Activated gamma-delta T cell treated with Interleukin-2 at 50 U/mL for 16 hours (primary cell): ENCODE data around the gene NFATC2.

Source experiments
- DNase-seq: peaks from one replicate; pipeline ENCODE4 v3.0.0-alpha.2; 2020

NFATC2 gene

DNA sequence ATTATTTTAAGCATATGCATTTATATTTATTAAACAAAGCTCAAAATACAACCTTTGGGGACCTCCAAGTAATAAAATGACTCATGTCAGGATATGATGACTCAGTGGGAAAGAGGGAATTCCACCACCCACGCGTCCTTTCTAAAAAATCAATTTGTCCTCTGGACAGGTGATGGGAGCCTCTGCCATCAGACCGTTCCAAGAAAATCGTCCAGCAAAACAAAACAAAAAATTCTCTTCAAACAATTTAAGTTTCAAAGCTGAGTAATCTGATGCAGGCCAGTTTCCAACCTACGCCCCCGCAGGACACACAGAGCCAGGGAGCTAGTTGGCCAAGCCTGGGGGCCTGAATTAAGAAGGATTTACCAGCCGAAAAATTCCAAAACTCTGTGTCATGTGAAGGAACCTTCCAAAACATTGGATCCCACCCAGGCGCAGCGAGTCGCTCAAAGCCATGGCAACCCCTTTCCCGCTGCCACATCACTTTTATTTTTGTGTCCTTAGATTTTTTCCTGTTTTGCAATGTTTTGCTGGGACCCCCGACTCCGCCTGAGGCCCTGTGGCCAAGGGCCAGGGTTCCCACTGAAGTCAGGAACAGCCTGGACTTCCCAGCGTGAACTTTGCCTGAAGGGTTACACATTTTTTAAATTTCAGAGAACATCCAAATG lies 95.3 kb downstream of the NFATC2 start:
- no peak for DNase-seq

- DNase-seq: no peak
These were observed 95.9 kb downstream of the NFATC2 start for GRCh38 chr20:51446656-51447055.

DNA sequence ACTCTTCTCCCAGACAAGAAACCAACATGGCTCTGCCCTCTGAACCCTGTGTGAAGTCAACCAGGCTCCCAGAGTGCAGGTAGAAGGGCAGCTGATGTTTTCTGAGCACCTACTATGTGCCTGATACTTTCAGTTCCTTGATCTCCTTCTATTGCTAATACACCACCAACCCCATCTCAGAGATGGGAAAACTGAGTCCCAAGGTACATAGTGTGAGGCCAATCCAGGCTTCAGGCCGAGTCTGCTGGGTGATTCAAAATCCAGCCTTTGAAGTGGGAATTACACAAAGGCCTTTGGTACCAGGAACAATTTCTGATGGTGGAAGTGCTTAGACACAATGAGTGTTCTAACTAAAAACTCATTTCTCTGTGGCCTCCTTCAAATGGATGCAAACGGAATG lies 96.3 kb downstream of the NFATC2 start:
- DNase-seq: no peak

- no peak for DNase-seq
These were observed 96.9 kb downstream of the NFATC2 start for GRCh38 chr20:51445591-51445990.

DNA sequence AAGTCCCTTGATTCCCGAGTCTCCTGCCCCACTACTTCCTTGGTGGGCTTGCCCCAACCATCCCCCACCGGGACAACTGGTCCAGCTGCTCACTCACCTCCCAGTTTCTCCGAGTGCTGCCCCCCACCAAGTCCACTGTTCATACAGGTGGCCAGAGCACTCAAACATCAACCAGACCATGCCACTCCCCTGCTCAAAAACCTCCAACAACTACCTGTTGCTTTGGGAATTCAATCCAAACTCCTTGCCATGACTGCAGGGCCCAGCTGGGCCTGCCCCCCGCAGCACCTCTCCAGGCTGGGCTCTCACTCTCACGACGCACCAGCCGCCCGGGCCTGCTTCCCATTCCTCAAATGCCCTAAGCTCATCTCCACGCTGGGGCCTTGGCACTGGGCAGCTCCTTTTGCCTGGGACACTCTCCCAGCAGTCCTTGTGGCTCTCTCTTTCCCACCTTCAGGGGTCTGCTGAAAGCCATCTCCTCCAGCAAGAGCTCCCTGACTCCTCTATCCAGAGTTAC lies 97.5 kb downstream of the NFATC2 start:
- DNase-seq: no peak

GRCh38 chr20:51444467-51444866 lies 98.1 kb downstream of the NFATC2 start:
- no peak for DNase-seq

GRCh38 chr20:51442602-51443001 lies 99.9 kb downstream of the NFATC2 start:
- no peak for DNase-seq

DNA sequence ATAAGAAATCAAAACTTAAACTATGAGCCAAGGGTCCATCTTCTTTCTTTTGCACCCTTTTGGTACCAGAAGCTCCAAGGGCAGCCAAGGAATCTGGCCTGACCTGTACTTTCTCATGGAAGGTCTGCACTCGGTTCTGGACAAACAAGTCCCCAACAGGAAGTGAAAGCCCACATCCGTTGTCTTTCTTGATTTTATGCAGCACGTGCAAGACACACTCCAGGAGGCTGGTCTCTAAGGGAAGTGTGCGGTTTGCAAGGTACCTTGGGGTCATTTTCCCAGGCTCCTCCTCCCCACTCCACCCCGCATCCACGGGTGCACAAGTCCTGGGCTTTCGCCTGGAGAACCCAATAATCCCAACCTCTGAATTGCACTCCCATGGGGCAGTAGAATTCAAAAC lies 101.9 kb downstream of the NFATC2 start:
- no peak for DNase-seq

GRCh38 chr20:51439160-51439689 lies 103.3 kb downstream of the NFATC2 start:
- DNase-seq: no peak

DNA sequence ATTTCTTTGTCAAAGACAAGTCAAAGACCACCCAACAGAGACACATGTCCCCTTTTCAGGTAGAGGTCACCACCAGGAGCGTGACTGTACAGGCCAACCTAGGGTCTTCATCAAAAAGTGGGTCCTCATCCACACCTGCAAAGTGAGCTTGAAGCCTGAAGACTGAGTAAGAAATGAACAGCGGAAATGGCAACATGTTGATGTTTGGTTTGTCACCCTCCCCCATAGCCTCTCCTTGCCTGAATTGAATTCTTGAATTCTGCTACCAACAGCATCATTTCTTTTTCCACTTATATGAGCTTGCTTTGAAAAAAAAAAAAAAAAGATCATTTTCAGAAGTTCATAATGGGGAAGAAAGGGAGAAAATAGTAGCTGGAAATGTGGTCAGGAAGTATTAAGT lies 104.4 kb downstream of the NFATC2 start:
- no peak for DNase-seq

DNA sequence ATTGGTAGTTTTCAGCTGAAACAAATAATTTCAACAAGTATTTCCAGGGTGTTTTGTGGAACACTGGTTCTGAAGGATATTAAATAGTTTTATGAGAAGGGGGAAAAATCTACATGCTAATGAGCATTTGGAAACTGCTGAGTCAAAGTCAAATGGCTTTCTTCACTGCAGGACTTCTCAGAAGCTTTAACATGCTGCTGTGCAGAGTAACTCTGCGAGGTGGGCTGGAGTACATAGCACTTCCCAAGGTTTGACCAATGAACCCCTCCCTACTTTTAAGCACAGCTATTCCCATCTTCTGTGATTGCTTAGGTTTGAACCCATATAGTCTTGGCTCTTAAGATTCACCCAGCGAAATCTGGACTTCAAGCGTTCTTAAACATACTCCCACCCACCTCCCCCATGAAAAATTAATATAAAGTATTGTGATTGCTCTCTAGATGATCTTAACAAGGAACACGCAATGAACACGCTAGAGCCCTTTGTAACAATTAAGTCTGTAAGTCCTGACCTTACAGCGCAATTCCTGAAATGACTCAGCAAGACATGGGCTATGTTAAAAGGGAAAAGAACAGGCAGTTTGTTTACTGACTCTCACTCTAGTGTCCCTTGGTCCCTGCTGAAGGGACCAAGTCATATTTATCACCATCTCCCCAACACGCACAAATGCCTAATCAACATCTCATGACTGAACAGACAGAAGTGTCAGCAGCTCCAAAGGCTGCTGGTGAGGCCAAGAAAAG lies 105.2 kb downstream of the NFATC2 start:
- no peak for DNase-seq

GRCh38 chr20:51434580-51435247 lies 107.8 kb downstream of the NFATC2 start:
- no peak for DNase-seq

DNA sequence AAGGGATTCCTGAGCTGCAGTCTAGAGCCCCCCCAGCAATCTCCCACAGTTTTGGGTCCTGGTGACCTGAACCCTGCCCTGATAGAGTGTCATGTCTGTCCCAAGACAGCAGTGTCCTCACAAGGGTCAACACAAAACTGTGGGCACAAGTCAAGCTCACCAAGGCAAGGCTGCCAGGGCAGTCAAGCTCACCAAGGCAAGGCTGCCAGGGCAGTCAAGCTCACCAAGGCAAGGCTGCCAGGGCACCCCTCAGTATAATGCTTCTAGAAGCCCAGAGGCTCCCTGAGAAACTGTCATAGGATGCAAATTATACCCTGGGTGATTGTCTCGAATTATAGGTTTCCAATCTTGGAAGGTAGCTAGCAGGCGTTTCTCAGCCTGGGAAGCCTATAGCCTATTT lies 108.5 kb downstream of the NFATC2 start:
- no peak for DNase-seq

DNA sequence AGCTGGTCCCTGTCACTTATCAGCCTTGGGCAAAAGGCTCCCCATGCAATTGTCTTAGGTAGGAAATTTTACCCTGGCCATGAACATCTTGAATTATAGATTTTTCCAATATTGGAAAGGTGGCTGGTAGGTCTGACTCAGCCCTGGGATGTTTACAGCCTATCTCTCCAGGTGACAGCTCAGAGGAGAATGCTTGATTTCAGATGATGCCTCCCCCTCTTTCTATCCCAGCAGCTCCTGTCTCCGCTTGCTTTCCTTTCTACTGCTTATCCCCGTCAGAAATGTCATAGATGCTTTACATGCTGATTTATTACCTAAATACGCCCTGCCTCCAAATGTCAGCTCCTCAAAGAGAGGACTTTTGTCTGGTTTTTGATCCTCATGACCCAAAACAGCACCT lies 109.6 kb downstream of the NFATC2 start:
- DNase-seq: no peak

- no peak for DNase-seq
These were observed 110.2 kb downstream of the NFATC2 start for GRCh38 chr20:51432251-51432784.

GRCh38 chr20:51431321-51431720 lies 111.2 kb downstream of the NFATC2 start:
- DNase-seq: peak; percentile 31

DNA sequence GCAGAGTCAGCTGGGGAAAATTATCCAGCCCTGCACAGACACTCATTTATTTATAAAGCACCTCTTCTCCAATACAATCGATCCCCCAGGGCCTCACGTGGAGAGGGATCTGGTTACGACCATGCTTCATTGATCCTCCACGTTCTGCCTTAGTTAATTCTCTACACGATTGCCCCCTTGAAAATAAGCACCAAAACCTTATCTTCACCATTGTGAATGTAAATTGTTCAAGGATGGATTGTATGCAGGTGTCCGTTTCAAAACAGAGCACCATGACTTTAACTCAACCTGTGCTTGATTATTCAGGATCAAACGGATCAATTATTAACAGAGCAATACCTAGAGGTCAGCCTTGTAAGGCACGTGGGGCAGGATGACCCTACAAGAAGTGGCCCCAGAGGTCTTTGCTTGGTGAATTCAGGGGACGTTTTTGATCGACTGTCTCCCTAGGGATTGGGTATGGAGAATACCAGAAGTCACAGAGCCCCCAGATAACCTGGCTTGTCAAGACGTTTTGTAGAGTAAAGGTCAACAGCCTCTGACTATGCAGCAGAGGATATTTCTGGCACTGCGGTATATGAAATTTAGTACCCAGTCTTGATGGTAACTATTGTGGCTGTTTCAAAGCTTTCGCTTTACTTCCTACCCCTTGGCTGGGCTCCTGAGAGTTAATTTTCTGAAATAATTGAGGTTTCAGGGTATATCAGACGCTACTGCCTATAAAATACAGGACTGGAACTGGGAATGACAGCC lies 112.1 kb downstream of the NFATC2 start:
- DNase-seq: no peak

- DNase-seq: no peak
These were observed 112.8 kb downstream of the NFATC2 start for GRCh38 chr20:51429696-51430095.

DNA sequence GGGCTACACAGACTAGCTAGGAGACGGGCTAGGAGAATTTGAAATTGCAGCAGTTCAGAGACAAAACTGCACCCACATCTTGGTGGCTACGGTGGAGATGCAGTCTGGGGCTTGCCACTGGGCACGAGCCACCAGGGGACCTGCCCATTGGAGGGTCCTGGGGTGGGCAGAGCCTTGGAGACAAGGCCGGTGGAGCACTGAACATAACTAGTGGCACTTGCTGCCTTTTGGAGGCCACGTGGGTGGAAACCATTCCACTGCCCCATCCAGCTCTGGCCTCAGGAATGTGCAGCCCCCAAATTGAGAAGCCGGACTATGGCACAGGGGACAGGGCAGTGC lies 113.4 kb downstream of the NFATC2 start:
- DNase-seq: no peak

DNA sequence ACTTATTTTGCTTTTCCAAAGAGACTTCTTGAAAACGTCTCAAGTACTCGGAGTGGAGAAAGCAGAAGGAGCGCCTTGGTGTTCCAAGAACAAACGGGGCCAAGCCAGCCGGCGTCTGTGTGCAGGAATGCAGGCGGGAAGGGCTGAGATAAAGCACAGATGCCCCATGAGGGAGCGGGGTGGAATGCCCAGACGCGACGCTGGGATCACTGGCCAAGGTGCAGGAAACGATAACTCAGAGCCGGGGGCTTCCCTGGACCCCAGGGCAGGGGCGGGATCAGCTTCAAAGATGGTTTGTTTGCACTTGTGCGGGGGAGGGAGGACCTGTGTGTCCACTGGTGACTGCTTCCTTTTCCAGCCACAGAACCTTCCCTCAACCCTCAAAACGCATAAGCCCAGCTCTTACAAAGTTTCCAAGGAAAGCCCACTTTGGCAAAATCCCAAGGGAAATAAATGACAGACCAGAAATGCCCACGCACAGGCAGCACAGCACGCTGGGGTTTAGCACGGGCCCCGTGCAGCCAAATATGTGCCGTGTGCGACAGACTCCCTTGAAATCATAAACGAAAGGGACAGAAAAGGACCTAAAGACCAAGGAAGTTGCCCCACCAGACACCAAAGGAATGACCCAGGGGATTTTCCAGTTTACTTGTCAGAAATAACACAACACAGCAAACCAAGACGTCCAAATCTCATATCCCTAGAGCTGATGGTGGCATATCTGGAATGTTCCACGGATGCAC lies 113.9 kb downstream of the NFATC2 start:
- DNase-seq: no peak

DNA sequence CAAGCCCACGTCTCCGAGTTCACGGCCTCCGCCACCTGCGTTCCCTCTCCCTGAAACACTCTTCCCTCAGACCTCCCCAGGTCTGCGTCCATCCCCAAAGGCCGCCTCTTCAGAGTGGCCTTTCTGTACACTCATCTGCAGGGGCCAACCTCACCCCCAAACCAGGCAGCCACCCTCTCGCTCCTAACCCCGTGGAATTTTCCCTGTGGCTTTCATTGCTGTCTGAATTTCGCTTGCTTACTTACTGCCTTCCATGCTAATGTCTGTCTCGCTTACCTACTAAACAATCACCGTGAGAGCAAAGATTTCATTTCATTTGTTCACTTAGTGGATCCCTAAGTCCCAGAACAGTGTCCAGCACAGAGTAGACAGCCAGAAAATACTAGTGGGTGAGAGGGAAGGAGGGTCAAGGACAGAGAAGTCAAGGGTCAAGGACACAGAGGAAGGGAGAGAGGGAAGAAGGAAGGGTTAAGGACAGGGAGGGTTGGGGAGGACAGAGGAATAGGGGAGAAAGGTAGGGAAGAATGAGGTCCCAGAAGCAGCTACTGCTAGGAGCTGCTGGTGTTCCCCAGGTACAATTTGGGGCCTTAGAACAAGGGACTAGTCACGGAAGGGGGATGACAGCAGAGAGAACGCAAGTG lies 114.7 kb downstream of the NFATC2 start:
- no peak for DNase-seq
